Measurements from ENCODE around the gene BTNL3. TPM values are rescaled to one million over a fixed set of nuclear protein-coding genes. Genes with fewer than 3 reads are reported as not detected.
A peak's percentile ranks its signal among the peaks of the same experiment; 100 is the strongest.

BTNL3 gene
- total RNA-seq, 3 donors from 2014 or later, result under 0.01 TPM; not detected in 2

DNA sequence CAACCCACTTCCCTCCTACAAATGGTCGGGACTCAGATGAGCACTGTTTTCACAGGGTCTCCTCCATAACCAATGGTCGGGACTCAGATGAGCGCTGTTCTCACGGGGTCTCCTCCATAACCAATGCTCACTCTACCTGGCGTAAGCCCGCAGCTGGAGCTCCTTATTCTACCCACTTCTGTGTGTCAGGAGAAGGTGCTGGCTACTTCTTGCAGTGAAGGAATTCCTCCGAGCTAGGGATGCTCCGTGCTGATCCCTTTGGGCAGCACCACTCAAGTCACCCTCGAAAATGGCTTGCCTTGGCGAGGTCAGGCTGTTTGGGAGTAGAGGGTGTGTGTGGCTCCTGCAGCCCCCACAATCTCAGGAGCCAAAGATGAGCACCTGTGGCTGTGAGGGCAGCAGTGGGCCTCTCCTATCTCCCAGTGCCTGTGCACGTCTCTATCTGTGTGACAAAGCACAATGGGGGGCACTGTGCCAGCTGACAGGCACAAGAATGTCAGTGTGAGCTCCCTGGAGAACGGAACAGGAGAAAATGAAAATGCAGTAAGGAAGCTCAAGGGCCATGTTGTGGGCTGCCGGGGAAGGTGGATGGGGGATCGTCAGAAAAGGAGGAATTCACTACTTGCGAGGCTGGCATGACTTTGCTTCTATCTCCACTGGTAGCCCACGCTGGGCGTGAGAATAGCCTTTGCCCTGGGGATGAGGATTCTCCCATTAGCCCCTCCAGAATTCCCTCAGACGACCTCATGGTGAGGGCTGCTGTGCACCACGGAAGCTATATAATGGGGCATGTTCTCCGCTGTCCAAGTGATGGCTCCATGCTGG is 47.6 kb downstream of the BTNL3 start:
- intact Hi-C loops (cut with DNase I; ENCODE audit: low total_unique reads), result no loop called here
- H3K27ac ChIP-seq, result no peak overlapping the region

DNA sequence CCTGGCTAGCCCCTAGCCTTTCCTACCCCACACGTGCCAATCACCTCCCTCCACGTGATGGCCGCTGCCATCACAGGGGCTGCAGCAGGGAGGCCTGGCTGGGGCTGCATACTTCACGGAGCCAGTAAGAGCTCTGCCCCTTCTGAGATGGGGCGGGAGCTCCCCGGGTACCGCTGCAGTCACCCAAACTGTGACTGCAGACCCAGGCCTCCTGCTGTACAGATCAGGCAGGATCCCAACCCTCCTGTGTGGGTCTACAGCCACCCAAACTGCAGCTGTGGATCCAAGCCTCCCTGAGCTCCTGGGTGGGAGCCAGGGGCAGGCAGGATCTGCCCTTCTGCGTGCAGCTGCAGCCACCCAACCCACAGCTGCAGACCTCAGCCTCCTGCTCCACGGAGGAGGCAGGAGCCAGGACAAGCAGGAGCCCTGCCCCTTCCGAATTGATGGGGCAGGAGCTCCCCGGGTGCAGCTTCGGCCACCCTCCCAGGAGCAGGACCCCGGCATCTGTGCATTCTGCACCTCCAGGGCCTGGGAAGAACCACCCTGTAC is 48.2 kb downstream of the BTNL3 start:
- intact Hi-C loops (cut with DNase I; ENCODE audit: low total_unique reads), result no loop called here
- Histone ChIP-seq H3K27me3 (peaks cover 0 to 22% of the 10 kb centered on the region in 2 donors), H3K9me3 (peaks cover 0 to 6% of the 10 kb centered on the region in 2 donors), H3K36me3 (no peaks in the 10 kb centered on the region), H3K27ac (no peak overlapping the region), H3K4me1 (no peaks in the 10 kb centered on the region), H3K4me3 (no peak overlapping the region)
- DNase-seq (ENCODE audit: low spot score in 2 of 2), result no peak
- TF ChIP-seq, protein P1, sequence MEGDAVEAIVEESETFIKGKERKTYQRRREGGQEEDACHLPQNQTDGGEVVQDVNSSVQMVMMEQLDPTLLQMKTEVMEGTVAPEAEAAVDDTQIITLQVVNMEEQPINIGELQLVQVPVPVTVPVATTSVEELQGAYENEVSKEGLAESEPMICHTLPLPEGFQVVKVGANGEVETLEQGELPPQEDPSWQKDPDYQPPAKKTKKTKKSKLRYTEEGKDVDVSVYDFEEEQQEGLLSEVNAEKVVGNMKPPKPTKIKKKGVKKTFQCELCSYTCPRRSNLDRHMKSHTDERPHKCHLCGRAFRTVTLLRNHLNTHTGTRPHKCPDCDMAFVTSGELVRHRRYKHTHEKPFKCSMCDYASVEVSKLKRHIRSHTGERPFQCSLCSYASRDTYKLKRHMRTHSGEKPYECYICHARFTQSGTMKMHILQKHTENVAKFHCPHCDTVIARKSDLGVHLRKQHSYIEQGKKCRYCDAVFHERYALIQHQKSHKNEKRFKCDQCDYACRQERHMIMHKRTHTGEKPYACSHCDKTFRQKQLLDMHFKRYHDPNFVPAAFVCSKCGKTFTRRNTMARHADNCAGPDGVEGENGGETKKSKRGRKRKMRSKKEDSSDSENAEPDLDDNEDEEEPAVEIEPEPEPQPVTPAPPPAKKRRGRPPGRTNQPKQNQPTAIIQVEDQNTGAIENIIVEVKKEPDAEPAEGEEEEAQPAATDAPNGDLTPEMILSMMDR (IDR thresholded peaks at IDR 0.05), result no peak
- TF ChIP-seq POLR2AphosphoS5 (IDR thresholded peaks at IDR 0.05), result no peak
- no peak for TF ChIP-seq POLR2A (IDR thresholded peaks at IDR 0.05)

More for the DNA sequence above, 47.6 kb downstream of the BTNL3 start:
- Histone ChIP-seq H3K4me3 (no peak overlapping the region), H3K9me3 (peaks cover 0 to 6% of the 10 kb centered on the region in 2 donors), H3K4me1 (no peaks in the 10 kb centered on the region), H3K27me3 (peaks cover 0 to 19% of the 10 kb centered on the region in 2 donors), H3K36me3 (no peaks in the 10 kb centered on the region)
- DNase-seq (ENCODE audit: low spot score in 2 of 2), result peak in 1 of 2 donors; percentile 52
- TF ChIP-seq POLR2AphosphoS5 (IDR thresholded peaks at IDR 0.05), result no peak
- TF ChIP-seq POLR2A (IDR thresholded peaks at IDR 0.05), result no peak
- TF ChIP-seq, protein P1 (IDR thresholded peaks at IDR 0.05), result no peak

DNA sequence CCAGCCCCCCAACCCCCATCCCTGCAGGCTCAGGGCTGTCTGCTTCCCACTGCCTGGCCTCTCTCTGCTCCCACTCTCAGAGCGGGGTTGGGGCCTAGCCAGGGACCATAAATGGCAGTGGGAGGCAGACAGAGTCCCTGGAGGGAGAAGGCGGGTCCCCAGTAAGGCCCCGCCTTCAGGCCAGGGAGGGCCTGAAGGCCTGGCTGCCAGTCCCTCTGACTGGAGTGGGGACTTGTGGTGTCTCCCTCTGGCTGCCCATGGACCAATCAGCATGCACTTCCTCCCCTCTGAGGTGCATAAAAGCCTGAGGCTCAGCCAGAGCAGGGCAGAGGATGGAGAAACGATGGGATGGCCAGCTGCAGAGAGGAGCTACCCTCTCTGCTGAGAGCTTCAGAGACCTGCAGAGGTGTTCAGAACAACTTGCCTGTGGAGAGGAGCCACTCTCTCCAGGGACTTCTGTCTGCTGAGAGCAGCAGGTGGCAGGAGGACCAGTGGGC is 48.8 kb downstream of the BTNL3 start:
- Histone ChIP-seq H3K9me3 (peaks cover 0 to 2% of the 10 kb centered on the region in 2 donors), H3K4me3 (no peak overlapping the region), H3K36me3 (no peaks in the 10 kb centered on the region), H3K27ac (no peak overlapping the region), H3K4me1 (no peaks in the 10 kb centered on the region), H3K27me3 (peaks cover 0 to 25% of the 10 kb centered on the region in 2 donors)
- intact Hi-C loops (cut with DNase I; ENCODE audit: low total_unique reads), result no loop called here
- no peak for TF ChIP-seq POLR2AphosphoS5 (IDR thresholded peaks at IDR 0.05)
- no peak for TF ChIP-seq POLR2A (IDR thresholded peaks at IDR 0.05)
- DNase-seq (ENCODE audit: low spot score in 2 of 2), result no peak

DNA sequence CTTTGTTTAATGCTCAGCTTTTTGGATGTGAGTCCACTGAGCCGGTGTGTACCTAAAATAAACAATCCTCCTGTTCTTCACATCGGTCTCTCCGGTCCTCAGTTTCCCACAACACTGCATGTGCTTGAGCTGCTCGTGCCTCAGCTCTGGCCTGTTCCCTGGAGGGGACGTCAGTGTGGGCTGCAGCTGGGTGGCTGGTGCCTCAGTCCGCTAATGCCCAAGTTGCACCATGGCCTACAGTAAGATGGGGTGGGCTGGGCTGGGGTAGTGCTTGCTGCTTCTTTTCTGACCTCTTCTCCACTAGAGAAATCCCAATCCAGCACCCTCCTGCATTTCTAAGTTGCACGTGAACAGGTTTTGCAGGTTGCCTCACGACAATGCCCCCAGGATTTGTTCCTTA is 50.8 kb downstream of the BTNL3 start:
- Histone ChIP-seq H3K9me3 (no peaks in the 10 kb centered on the region), H3K27ac (peak overlapping the region in 1 of 2 donors; percentile 52), H3K36me3 (no peaks in the 10 kb centered on the region), H3K4me1 (no peaks in the 10 kb centered on the region), H3K4me3 (peak overlapping the region in 2 of 3 donors; percentile 34 to 57), H3K27me3 (peaks cover 0 to 38% of the 10 kb centered on the region in 2 donors)
- no peak for DNase-seq (ENCODE audit: low spot score in 2 of 2)
- intact Hi-C loops (cut with DNase I; ENCODE audit: low total_unique reads), result no loop called here
- TF ChIP-seq POLR2AphosphoS5 (IDR thresholded peaks at IDR 0.05) (no peak), POLR2A (IDR thresholded peaks at IDR 0.05) (no peak)
- TF ChIP-seq, protein P1 (IDR thresholded peaks at IDR 0.05), result no peak

DNA sequence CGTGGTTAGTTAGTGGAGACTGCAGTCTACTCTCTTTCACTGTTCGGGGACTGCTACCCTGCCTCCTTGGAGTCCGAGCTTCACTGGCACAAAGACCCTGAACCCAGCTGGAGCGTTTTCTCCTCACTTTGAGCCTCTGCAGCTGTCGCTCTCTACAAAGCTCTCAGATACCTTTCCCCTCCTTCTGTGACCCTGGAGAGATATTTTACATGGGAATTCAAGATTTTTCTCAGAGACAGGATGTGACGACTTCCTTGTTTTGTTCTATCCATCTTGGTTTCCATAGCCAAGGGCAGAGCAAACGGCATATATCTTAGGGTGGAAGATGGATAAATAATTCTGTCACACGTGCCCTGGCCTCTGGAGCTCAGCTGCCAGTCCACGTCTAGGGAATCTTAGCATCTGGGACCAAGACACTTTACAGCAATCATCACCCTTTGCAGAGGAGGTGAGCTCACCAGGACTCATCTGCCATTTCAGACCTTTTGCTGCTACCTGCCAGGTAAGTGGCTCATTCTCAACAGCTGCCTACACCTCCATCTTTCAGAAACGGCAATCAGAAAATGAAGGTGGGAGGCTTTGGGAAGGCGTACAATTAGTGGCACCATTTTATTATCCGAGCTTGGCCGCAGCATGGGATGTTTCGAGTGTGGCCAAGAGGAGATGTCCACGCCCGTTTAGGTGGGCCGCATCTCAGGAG is 51.4 kb downstream of the BTNL3 start, which contains the start of gene BTNL9:
Gene BTNL9 (plus strand): TSS at position 336 of the 700 bp plus-strand sequence. CDS start 5,224 bp downstream, outside the sequence.
- peak within 1 kb of the TSS in 1 of 2 donors; percentile 68 for H3K27ac ChIP-seq
- DNase-seq (ENCODE audit: low spot score in 2 of 2), result no peak
- peak within 1 kb of the TSS; percentile 30 to 57 (median 34) for H3K4me3 ChIP-seq
- peaks cover 0 to 39% of the 10 kb centered on the region in 2 donors for H3K27me3 ChIP-seq
- intact Hi-C loops (cut with DNase I; ENCODE audit: low total_unique reads), result no loop called here
- H3K36me3 ChIP-seq, result no peaks in the 10 kb centered on the region
- TF ChIP-seq POLR2AphosphoS5 (IDR thresholded peaks at IDR 0.05) (no peak), POLR2A (IDR thresholded peaks at IDR 0.05) (no peak)
- TF ChIP-seq, protein P1 (IDR thresholded peaks at IDR 0.05), result no peak
- H3K9me3 ChIP-seq, result no peaks in the 10 kb centered on the region
- H3K4me1 ChIP-seq, result no peaks in the 10 kb centered on the region
